Mucosa of descending colon (tissue), 3 donors: ENCODE measurements around the gene PHPT1. TPM values are rescaled to one million over a fixed set of nuclear protein-coding genes. Genes with fewer than 3 reads are reported as not detected.
"Not testable (repeated sequence)": the region's sequence is repeated elsewhere in the genome, so short reads cannot be mapped to it uniquely, and the experiment has no call there.

Experiments
- ATAC-seq: fragments of 200-7000 bp; cut with Tn5 transposase; one replicate; pipeline ENCODE4 v1.9.1; 2020; ENCODE audit warnings: mild to moderate bottlenecking, moderate library complexity
- DNase-seq, 3 donors: peaks; one replicate each; pipeline ENCODE4 v3.0.0-alpha.2; 2020
- H3K36me3 ChIP-seq: fragments of 200-600 bp; one replicate; pipeline ENCODE4 v1.8.0; 2021; ENCODE audit warnings: low read depth, mild to moderate bottlenecking
- H3K4me1 ChIP-seq: fragments of 200-600 bp; one replicate; pipeline ENCODE4 v1.8.0; 2021; ENCODE audit warnings: low read depth, mild to moderate bottlenecking
- H3K4me3 ChIP-seq: fragments of 200-600 bp; one replicate; pipeline ENCODE4 v1.8.0; 2021; ENCODE audit warnings: mild to moderate bottlenecking
- H3K9me3 ChIP-seq: fragments of 200-600 bp; one replicate; pipeline ENCODE4 v1.8.0; 2021; ENCODE audit warnings: mild to moderate bottlenecking
- intact Hi-C, 2 donors: fragments of 100-400 bp; cut with DNase I in 1 of 2; cut with micrococcal nuclease in 1 of 2; formaldehyde crosslinking; loops; one replicate each; pipeline versions ENCODE4 v1.11.0 to v1.11.1; 2022; cut with DNase I, micrococcal nuclease
- total RNA-seq, 3 donors: library from RNA; stranded (reverse); fragmentation: NEBNext Ultra II Directional in 2 of 3; extraction: Animal tissue kit (Norgen Biotek cat#: 25700) in 2 of 3; gene quantifications; one replicate each; pipeline versions ENCODE4 v1.2.1 to v1.2.4, GENCODE V29; 2021 to 2023
- TF ChIP-seq, protein P1 (sequence below): fragments of 200-600 bp; IDR thresholded peaks from one replicate; pipeline ENCODE4 v1.8.0; 2022; ENCODE audit warnings: antibody characterized with exemption, mild to moderate bottlenecking
- donor health status: DM: no; HTN: no; CAD: no; lungs with moderate emphysema.
- donor health status: DM: no; HTN: no; CAD: no.
- donor health status: DM: no; HTN: yes; CAD: no.

Gene PHPT1
- total RNA-seq, 3 donors from 2014 or later, result 96.4 to 163 (median 102) TPM

DNA sequence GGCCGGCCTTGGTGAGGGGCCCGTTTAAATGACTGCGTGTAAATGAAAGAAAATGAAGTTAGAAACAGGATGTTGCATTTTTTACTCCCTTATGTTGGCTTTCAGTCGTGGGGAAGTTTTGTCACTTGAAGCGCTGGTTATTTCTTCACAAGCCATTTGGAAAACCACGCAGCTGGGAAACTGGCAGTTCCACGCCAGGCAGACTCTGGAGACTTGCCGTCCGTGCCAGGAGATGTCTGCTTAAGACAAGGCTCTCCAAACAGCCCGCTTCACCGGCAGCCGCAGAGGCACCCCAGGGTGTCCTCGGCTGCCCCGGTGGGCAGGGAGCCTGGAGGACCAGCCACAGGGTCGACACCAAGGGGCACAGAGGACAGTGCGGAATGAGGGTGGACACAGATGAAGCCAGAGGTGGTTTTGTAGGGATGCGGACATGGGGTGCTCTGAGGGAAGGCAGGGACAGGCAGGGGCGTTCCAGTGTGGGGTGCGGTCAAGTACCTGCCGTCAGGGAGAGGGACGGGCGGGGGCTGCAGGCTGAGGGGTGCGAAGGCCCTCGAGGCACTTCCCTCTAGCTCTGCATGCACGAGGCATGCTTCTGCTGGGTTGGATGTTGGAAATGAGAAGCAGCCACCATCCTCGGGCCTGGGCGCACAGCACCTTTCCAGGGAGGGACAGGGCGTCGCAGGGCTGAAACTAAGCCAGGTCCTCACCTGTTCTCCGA lies 18.0 kb upstream of the PHPT1 start:
- TF ChIP-seq, protein P1, sequence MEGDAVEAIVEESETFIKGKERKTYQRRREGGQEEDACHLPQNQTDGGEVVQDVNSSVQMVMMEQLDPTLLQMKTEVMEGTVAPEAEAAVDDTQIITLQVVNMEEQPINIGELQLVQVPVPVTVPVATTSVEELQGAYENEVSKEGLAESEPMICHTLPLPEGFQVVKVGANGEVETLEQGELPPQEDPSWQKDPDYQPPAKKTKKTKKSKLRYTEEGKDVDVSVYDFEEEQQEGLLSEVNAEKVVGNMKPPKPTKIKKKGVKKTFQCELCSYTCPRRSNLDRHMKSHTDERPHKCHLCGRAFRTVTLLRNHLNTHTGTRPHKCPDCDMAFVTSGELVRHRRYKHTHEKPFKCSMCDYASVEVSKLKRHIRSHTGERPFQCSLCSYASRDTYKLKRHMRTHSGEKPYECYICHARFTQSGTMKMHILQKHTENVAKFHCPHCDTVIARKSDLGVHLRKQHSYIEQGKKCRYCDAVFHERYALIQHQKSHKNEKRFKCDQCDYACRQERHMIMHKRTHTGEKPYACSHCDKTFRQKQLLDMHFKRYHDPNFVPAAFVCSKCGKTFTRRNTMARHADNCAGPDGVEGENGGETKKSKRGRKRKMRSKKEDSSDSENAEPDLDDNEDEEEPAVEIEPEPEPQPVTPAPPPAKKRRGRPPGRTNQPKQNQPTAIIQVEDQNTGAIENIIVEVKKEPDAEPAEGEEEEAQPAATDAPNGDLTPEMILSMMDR, result no peak
- no peaks in the 10 kb centered on the region for H3K36me3 ChIP-seq
- H3K4me3 ChIP-seq, result no peak overlapping the region
- intact Hi-C loops, result no loop called here
- no peaks in the 10 kb centered on the region for H3K9me3 ChIP-seq
- DNase-seq (no peak), ATAC-seq (no peak)
- no peaks in the 10 kb centered on the region for H3K4me1 ChIP-seq

DNA sequence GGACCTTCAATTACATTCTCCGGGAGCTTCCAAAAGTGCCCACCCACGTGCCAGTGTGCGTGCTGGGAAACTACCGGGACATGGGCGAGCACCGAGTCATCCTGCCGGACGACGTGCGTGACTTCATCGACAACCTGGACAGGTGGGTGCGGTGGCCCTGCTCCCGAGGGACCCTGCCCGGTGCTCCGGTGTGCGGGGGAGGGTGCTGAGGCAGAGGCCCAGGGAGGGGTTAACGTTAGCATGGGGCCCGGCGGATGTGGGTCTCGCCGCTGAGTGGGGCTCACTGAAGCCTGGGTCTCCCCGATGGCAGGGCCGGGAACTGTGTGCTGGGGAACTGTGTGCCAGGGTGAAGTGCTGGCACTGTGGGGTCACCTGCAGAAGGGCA lies 17.5 kb upstream of the PHPT1 start:
- H3K4me1 ChIP-seq, result no peaks in the 10 kb centered on the region
- TF ChIP-seq, protein P1, result no peak
- intact Hi-C loops, result no loop called here
- H3K4me3 ChIP-seq, result no peak overlapping the region
- no peak for DNase-seq
- no peaks in the 10 kb centered on the region for H3K9me3 ChIP-seq
- H3K36me3 ChIP-seq, result no peaks in the 10 kb centered on the region
- ATAC-seq, result no peak

DNA sequence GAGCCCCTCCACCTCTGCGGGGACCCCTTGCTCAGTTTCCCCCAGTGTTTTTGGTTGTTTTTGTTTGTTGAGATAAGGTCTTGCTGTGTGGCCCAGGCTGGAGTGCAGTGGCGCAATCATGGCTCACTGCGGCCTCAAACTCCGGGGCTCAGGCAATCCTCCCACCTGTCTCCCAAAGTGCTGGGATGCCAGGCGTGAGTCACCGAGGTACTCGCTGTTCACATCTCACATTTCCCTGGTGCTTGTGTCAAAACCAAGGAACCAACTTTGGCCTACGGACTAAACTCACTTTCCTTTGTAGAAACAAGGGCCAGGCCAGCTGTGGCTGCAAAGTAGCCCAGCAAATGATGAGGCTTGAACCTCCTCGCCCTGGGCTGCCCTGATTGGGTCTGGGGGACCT lies 16.6 kb upstream of the PHPT1 start:
- no peaks in the 10 kb centered on the region for H3K9me3 ChIP-seq
- no peak overlapping the region for H3K4me3 ChIP-seq
- no peaks in the 10 kb centered on the region for H3K36me3 ChIP-seq
- DNase-seq (no peak), ATAC-seq (no peak)
- TF ChIP-seq, protein P1, result no peak
- no peaks in the 10 kb centered on the region for H3K4me1 ChIP-seq
- intact Hi-C loops, result no loop called here

DNA sequence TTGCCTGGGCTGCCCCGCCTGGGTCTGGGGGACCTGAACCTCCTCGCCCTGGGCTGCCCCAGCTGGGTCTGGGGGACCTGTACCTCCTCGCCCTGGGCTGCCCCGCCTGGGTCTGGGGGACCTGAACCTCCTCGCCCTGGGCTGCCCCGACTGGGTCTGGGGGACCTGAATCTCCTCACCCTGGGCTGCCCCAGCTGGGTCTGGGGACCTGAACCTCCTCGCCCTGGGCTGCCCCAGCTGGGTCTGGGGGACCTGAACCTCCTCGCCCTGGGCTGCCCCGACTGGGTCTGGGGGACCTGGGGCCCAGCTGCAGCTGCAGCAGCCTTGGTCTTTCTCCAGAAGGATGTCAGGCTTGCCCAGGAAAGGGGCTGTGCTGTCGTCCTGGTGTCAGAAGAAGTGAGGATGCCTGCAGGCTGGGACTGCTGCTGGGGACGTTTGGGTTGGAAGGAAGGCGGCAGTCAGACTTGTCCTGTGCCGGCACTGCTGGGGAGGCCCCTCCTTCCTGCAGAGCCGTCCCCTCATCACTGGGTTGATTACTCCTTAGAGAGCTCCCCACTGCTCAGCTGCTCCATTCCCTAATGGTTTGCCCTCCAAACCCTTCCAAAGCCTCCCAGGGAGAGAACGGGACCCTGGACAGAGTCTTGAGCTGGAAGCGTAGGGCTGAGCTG lies 15.7 kb upstream of the PHPT1 start:
- ATAC-seq, H3K4me3 ChIP-seq, intact Hi-C loops, H3K4me1 ChIP-seq, H3K36me3 ChIP-seq, H3K9me3 ChIP-seq, DNase-seq: not testable (repeated sequence)

DNA sequence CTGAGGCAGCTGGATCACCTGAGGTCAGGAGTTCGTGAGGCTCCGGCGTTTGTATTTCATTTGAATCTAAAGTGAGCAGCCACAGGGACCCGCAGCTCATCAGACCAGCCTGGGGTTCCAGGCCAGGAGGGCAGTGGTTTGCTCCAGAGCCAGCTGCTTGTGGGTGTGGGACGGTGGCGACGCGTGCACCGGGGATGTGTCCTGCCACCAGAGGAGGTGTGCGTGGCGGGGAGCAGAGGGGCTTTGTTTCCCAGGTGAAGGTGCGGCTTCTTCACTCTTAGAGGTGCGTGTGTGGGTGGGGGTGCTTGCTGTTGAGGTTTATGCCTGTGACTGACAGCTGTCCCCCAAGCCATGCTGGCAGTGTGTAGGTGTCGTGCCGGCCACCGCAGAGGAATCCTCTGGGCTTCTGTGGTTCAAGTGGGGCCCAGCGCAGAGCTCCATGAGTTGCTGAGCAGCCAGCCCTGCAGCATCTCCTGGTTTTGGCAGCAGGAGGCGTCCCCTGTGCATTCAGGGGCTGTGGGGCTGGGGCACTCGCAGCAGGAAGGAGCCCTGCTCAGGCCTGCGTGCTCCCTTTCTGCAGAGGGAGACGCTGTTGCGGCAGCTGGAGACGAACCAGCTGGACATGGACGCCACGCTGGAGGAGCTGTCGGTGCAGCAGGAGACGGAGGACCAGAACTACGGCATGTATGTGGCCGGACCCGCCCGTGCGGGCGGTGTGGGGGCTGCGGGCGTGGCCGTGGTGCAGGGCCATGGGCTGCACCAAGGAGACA lies 13.9 kb upstream of the PHPT1 start:
- TF ChIP-seq, protein P1, result no peak
- peaks cover 6% of the 10 kb centered on the region for H3K4me1 ChIP-seq
- no peak for ATAC-seq
- no peaks in the 10 kb centered on the region for H3K36me3 ChIP-seq
- no peak overlapping the region for H3K4me3 ChIP-seq
- no peaks in the 10 kb centered on the region for H3K9me3 ChIP-seq
- intact Hi-C loops, result no loop called here
- DNase-seq, result peak in 2 of 3 donors; percentile 23 to 34
